Parathyroid adenoma (tissue), 2 donors: ENCODE data around the gene RBM14.

Source experiments
- H2AFZ ChIP-seq: fragments of 300-600 bp; sonication (generic); one replicate; pipeline ENCODE4 v1.7.0; 2017; ENCODE audit warnings: antibody characterized with exemption, mild to moderate bottlenecking
- H3K27ac ChIP-seq: fragments of 300-600 bp; sonication (generic); one replicate; pipeline ENCODE4 v1.7.0; 2017
- H3K27me3 ChIP-seq: fragments of 300-600 bp; sonication (generic); one replicate; pipeline ENCODE4 v1.7.0; 2017; ENCODE audit warnings: low read length; ENCODE audit not compliant: control insufficient read depth, insufficient read depth
- H3K36me3 ChIP-seq: fragments of 300-600 bp; sonication (generic); one replicate; pipeline ENCODE4 v1.7.0; 2017; ENCODE audit warnings: low read length; ENCODE audit not compliant: control insufficient read depth, insufficient read depth
- H3K4me1 ChIP-seq: fragments of 300-600 bp; sonication (generic); one replicate; pipeline ENCODE4 v1.7.0; 2017; ENCODE audit warnings: control low read depth
- H3K4me2 ChIP-seq: fragments of 300-600 bp; sonication (generic); one replicate; pipeline ENCODE4 v1.7.0; 2017; ENCODE audit warnings: low read length
- H3K4me3 ChIP-seq: fragments of 300-600 bp; sonication (generic); one replicate; pipeline ENCODE4 v1.7.0; 2017; ENCODE audit warnings: low read depth, low read length
- H3K79me2 ChIP-seq: fragments of 300-600 bp; sonication (generic); one replicate; pipeline ENCODE4 v1.7.0; 2017; ENCODE audit warnings: control low read depth
- H3K9ac ChIP-seq: fragments of 300-600 bp; sonication (generic); one replicate; pipeline ENCODE4 v1.7.0; 2017; ENCODE audit warnings: mild to moderate bottlenecking
- H3K9me3 ChIP-seq: fragments of 300-600 bp; sonication (generic); one replicate; pipeline ENCODE4 v1.7.0; 2017; ENCODE audit warnings: low read length; ENCODE audit not compliant: control insufficient read depth
- TF ChIP-seq, protein P1 (sequence below): fragments of 300-600 bp; sonication (generic); IDR thresholded peaks from one replicate; pipeline ENCODE4 v1.7.0; 2017; ENCODE audit warnings: antibody characterized with exemption, mild to moderate bottlenecking
- donor health status: primary hyperparathyroidism.

The RBM14 gene

DNA sequence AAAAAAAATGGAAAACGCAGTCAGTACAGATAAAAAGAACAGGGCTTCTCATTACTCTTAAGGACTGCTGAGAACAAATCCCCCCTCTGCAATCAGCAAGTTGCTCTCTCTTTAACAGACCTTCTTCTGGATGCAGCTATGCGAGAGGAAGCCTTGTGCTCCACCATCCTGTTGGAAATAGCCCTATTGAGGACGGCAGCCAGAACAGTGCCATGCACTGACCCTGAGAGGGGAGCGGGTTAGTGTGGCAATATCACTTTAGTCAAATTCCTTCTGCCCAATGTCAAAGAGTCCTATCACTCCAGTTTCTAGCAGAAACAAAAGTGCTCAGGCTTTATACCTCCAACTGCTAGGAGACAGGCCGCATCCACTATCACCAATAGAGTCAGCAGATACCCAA is 54.4 kb downstream of the RBM14 start:
- no peak overlapping the region for H3K9ac ChIP-seq
- TF ChIP-seq, protein P1, sequence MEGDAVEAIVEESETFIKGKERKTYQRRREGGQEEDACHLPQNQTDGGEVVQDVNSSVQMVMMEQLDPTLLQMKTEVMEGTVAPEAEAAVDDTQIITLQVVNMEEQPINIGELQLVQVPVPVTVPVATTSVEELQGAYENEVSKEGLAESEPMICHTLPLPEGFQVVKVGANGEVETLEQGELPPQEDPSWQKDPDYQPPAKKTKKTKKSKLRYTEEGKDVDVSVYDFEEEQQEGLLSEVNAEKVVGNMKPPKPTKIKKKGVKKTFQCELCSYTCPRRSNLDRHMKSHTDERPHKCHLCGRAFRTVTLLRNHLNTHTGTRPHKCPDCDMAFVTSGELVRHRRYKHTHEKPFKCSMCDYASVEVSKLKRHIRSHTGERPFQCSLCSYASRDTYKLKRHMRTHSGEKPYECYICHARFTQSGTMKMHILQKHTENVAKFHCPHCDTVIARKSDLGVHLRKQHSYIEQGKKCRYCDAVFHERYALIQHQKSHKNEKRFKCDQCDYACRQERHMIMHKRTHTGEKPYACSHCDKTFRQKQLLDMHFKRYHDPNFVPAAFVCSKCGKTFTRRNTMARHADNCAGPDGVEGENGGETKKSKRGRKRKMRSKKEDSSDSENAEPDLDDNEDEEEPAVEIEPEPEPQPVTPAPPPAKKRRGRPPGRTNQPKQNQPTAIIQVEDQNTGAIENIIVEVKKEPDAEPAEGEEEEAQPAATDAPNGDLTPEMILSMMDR = no peak

DNA sequence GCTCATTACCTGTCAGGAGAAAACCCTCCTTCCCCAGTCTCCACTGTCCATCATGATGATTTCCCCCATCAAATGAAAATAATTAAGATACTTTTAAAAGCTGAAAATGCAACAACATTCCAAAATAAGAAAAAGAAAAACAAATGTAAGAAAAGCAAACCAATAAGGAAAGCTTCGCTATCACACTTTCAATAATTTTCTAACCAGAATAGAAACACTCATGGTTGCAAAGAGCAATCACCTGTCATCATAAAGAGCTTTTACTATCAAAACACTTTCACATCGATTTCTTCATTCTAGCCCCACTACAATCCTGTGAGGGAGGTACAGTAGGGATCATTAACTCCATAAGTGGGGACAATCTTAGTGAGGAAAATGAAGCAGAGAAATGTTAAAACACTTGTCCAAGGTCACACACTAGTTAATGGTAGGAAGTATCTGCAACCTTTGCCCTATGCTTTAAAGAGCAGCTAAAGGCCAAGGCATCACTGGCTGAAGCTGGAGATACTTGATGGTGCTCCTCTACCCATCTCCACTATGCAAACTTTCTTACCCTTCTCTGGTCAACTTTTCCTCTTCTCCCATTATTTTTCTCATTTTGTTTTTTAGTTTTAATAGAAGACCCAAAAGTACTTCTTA is 58.7 kb downstream of the RBM14 start:
- no peaks in the 10 kb centered on the region for H3K4me1 ChIP-seq
- H3K9ac ChIP-seq = no peak overlapping the region
- H3K9me3 ChIP-seq = no peaks in the 10 kb centered on the region
- TF ChIP-seq, protein P1 = no peak
- peaks cover 13% of the 10 kb centered on the region for H3K79me2 ChIP-seq
- no peak overlapping the region for H3K4me2 ChIP-seq
- no peak overlapping the region for H3K4me3 ChIP-seq
- H3K27me3 ChIP-seq = no peaks in the 10 kb centered on the region
- no peaks in the 10 kb centered on the region for H3K36me3 ChIP-seq
- no peak overlapping the region for H3K27ac ChIP-seq
- no peak overlapping the region for H2AFZ ChIP-seq

More for the DNA sequence above, 54.4 kb downstream of the RBM14 start:
- Histone ChIP-seq H3K27ac (no peak overlapping the region), H3K9me3 (no peaks in the 10 kb centered on the region), H3K36me3 (no peaks in the 10 kb centered on the region), H3K4me3 (no peak overlapping the region), H3K27me3 (no peaks in the 10 kb centered on the region), H3K79me2 (peaks cover 4% of the 10 kb centered on the region), H3K4me1 (no peaks in the 10 kb centered on the region), H2AFZ (no peak overlapping the region), H3K4me2 (no peak overlapping the region)

DNA sequence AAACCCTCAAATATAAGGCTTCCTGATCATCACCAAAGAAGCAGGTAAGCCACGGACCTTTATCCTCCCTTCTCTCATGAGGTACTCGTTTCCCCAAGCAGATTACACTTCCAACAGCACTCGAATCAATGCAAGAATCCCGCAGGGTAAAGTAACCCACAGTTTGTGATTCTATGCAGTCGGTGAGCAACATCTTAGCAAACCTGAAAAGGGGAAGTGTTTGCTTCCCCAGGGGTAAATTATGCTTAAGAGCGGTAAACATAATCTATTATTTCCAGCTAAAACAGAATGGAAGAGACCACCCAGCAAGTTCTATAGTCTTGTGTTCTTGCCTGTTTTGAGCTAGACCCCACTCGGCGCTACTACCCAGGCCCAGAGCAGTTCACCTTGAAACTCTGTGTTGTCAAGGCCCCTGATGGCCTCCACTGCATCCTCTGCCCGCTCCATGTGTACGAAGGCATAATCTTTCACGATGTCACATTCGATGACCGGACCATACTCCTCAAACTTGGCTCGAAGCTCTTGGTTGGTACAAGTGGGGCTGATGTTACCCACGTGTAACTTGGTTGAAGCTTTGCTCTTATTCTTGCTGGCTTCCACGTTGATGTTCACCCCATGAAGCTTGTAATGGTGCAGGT is 60.0 kb downstream of the RBM14 start:
- Histone ChIP-seq H3K4me3 (no peak overlapping the region), H3K9ac (no peak overlapping the region), H3K9me3 (no peaks in the 10 kb centered on the region), H3K4me2 (no peak overlapping the region), H3K36me3 (no peaks in the 10 kb centered on the region), H3K27ac (no peak overlapping the region), H3K27me3 (no peaks in the 10 kb centered on the region), H3K79me2 (peaks cover 13% of the 10 kb centered on the region), H2AFZ (no peak overlapping the region), H3K4me1 (no peaks in the 10 kb centered on the region)
- TF ChIP-seq, protein P1 = no peak
